Measurements from ENCODE around the gene FAM110A.
"Not testable (repeated sequence)": the region's sequence is repeated elsewhere in the genome, so short reads cannot be mapped to it uniquely, and the experiment has no call there.

FAM110A gene

DNA sequence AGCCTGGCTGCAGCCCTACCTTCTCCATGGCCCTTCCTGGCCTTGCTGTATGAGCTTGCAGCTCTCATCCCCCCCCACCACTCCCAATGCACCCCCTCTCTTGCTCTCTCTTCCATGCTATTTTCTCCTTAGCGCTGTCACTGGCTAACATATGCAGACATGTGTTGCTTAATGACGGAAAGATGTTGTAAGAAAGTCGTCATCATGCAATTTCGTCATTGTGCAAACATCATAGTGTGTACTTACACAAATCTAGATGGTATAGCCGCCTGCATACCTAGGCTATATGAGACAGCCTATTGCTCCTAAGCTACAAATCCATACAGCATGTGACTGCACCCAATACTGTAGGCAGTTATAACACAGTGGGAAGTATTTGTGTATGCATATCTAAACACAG lies 55.6 kb downstream of the FAM110A start:
- no peak overlapping the region for H3K4me3 ChIP-seq (ENCODE audit: low read depth, low read length)
- TF ChIP-seq POLR2A (IDR thresholded peaks at IDR 0.05; ENCODE audit: extremely low read depth, insufficient read length) (no peak), MYC (IDR thresholded peaks at IDR 0.05; ENCODE audit: low read depth, low read length) (no peak)
- TF ChIP-seq, protein P1, sequence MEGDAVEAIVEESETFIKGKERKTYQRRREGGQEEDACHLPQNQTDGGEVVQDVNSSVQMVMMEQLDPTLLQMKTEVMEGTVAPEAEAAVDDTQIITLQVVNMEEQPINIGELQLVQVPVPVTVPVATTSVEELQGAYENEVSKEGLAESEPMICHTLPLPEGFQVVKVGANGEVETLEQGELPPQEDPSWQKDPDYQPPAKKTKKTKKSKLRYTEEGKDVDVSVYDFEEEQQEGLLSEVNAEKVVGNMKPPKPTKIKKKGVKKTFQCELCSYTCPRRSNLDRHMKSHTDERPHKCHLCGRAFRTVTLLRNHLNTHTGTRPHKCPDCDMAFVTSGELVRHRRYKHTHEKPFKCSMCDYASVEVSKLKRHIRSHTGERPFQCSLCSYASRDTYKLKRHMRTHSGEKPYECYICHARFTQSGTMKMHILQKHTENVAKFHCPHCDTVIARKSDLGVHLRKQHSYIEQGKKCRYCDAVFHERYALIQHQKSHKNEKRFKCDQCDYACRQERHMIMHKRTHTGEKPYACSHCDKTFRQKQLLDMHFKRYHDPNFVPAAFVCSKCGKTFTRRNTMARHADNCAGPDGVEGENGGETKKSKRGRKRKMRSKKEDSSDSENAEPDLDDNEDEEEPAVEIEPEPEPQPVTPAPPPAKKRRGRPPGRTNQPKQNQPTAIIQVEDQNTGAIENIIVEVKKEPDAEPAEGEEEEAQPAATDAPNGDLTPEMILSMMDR (IDR thresholded peaks at IDR 0.05; ENCODE audit: low read depth, low read length) = no peak
- TF ChIP-seq, protein P2, sequence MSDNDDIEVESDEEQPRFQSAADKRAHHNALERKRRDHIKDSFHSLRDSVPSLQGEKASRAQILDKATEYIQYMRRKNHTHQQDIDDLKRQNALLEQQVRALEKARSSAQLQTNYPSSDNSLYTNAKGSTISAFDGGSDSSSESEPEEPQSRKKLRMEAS (IDR thresholded peaks at IDR 0.05; ENCODE audit: low read depth, low read length) = no peak
- peak; percentile 36 for DNase-seq (ENCODE audit: low read depth)

DNA sequence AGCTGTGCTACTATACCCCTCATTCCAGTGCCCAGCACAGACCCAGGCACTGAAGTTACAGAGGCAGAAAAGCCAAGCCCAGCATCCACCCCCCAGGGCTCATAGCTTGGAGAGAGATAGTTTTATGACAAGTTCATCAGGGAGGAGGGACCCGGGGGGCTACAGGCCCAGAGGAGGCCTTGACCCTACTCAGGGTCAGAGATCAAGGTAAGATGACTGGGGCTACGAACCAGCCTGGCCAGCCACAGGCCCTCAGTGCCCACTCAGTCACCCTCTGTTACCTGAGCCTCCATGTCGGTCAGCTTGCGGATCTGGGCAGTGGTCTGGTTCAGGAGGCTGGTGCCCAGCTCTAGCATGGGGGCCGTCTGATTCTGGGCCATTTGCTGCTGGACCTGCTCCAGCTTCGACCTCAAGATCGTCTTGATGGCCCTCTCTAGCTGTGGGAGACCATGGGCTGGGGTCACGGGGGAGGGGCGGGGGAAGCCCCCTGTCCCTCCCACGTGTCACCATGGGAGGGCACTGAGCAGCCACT lies 56.5 kb downstream of the FAM110A start:
- no peak for DNase-seq (ENCODE audit: low read depth)
- no peak overlapping the region for H3K4me3 ChIP-seq (ENCODE audit: low read depth, low read length)
- TF ChIP-seq, protein P1 (IDR thresholded peaks at IDR 0.05; ENCODE audit: low read depth, low read length) = no peak
- no peak for TF ChIP-seq POLR2A (IDR thresholded peaks at IDR 0.05; ENCODE audit: extremely low read depth, insufficient read length)
- no peak for TF ChIP-seq MYC (IDR thresholded peaks at IDR 0.05; ENCODE audit: low read depth, low read length)
- TF ChIP-seq, protein P2 (IDR thresholded peaks at IDR 0.05; ENCODE audit: low read depth, low read length) = no peak

DNA sequence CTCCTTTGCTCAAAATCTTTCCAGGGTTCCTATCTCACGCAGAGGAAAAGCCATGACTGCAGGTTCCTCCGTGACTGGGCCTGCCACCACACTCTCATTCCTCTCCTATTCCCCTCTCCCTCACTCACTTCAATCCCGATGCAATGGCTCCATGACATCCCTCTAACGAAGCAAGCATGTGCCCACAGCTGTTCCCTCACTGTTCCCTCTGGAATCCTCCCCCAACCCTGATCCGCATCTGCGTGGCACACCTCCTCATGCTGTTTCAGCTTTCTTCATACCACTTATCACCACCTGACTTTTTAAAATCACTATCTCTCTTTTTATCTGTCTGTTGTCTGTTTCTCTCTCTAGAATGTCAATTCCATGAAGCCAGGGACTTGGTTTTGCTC lies 57.1 kb downstream of the FAM110A start:
- H3K4me3 ChIP-seq (ENCODE audit: low read depth, low read length) = no peak overlapping the region
- DNase-seq (ENCODE audit: low read depth) = no peak
- TF ChIP-seq MYC (IDR thresholded peaks at IDR 0.05; ENCODE audit: low read depth, low read length) (no peak), POLR2A (IDR thresholded peaks at IDR 0.05; ENCODE audit: extremely low read depth, insufficient read length) (no peak)
- TF ChIP-seq, protein P2 (IDR thresholded peaks at IDR 0.05; ENCODE audit: low read depth, low read length) = no peak
- TF ChIP-seq, protein P1 (IDR thresholded peaks at IDR 0.05; ENCODE audit: low read depth, low read length) = no peak

DNA sequence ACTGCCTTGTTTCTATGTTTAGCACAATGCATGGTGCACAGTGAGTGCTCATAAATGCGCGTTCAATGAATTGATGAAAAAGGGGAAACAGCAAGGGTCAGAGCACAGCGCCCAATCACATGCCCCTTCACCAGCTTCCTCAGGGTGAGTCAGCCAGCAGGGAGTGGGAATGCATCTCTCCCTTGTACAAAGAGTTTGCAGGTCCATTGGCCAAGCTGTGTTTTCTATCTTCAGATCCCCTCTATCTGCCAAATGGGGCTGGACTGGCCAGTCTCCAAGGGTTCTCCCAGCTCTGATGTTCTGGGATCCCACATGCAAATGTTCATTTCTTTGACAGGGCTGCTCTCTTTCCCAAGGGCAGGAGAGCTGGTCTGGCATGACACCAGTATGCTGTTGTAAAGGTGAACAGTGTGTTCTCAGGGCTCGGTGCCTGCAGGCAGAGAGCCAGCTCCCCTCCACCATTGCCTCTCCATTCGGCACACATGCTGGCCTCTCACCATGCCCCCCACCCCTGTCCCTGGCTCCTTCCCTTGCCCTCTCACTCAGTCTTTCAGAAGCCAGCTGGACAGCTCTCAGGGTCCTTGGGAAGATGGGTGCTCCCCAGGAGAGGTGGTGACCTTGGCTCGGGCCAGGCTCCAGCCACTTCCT lies 57.7 kb downstream of the FAM110A start:
- H3K4me3 ChIP-seq (ENCODE audit: low read depth, low read length) = no peak overlapping the region

DNA sequence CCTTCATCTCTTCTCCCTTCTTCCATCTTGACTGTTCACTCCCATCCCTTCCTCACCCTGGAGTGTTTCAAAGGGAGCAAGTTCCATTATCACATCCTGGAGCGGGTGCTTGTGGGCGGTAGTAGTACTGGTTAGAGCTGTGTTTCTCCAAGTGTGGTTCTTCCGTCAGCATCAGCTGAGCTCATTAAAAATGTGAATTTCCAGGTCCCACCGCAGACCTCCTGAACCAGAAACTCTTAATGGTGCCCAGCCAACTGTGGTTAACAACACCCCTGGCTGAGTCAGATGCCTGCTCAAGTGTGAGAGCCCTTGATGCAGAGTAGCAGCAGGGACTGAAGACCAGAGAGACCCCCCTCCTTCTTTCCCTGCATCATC lies 58.2 kb downstream of the FAM110A start:
- TF ChIP-seq POLR2A (IDR thresholded peaks at IDR 0.05; ENCODE audit: extremely low read depth, insufficient read length) (no peak), MYC (IDR thresholded peaks at IDR 0.05; ENCODE audit: low read depth, low read length) (no peak)
- TF ChIP-seq, protein P2 (IDR thresholded peaks at IDR 0.05; ENCODE audit: low read depth, low read length) = no peak
- TF ChIP-seq, protein P1 (IDR thresholded peaks at IDR 0.05; ENCODE audit: low read depth, low read length) = no peak
- DNase-seq (ENCODE audit: low read depth) = no peak
- H3K4me3 ChIP-seq (ENCODE audit: low read depth, low read length) = no peak overlapping the region

More for the DNA sequence above, 57.7 kb downstream of the FAM110A start:
- TF ChIP-seq, protein P1 (IDR thresholded peaks at IDR 0.05; ENCODE audit: low read depth, low read length) = no peak
- TF ChIP-seq MYC (IDR thresholded peaks at IDR 0.05; ENCODE audit: low read depth, low read length) = no peak
- no peak for TF ChIP-seq POLR2A (IDR thresholded peaks at IDR 0.05; ENCODE audit: extremely low read depth, insufficient read length)
- TF ChIP-seq, protein P2 (IDR thresholded peaks at IDR 0.05; ENCODE audit: low read depth, low read length) = no peak
- DNase-seq (ENCODE audit: low read depth) = peak; percentile 30

DNA sequence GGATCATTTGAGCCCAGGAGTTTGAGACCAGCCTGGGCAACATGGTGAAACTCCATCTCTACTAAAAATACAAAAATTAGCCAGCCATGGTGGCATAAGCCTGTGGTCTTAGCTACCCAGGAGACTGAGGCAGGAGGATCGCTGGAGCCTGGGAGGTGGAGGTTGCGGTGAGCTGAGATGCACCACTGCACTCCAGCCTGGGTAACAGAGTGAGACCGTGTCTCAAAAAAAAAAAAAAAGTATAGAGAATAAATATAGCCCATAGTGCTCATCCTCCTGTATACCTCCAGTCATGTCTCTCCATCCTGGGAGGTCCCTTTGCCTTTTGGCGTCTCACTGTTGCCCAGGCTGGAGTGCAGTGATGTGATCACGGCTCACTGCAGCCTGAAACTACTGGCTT lies 58.9 kb downstream of the FAM110A start:
- H3K4me3 ChIP-seq (ENCODE audit: low read depth, low read length); DNase-seq (ENCODE audit: low read depth): not testable (repeated sequence)

All from NB4 (cell line).